ENCODE data around the gene UBE2J2.
A peak's percentile ranks its signal among the peaks of the same experiment; 100 is the strongest.

The UBE2J2 gene

DNA sequence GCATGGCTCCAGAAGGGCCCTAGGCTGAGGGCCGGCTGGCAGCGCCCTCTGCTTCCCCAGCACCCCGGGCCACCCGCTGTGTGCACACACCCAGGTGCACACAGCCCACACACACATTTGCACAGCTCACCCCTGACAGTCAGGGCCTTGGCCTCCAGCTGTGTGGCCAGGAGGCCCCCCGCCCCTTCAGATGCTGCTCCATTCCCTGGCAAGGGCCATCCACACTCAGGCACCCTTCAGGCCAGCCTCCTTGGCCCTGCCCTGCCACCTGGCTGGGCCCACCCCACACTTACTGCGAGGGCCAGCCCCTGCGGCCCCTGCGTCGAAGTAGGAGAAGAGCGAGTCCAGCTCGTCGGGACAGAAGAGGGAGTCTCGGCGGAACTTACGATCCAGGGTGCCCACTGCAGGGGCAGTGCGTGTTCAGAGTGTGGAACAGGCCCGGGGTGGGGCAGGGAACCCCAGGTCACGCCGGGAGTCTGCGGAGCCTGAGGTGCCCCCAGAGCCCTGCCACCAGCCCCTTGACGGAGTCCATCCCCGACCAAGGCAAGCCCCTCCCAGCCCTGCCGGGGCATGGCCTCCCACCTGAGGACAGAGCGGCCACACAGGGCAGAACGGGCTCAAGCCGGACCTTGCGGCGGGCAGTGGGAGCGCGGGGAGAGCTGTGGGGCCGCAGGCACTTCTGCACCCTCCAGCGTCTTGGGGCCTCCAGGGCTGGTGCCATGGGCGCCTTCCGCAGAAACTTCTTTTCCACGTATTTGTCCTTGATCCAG is 21.7 kb upstream of the UBE2J2 start:
- DNase-seq: no peak

- no peak for DNase-seq
These were observed 20.7 kb upstream of the UBE2J2 start for GRCh38 chr1:1294250-1294890.

DNA sequence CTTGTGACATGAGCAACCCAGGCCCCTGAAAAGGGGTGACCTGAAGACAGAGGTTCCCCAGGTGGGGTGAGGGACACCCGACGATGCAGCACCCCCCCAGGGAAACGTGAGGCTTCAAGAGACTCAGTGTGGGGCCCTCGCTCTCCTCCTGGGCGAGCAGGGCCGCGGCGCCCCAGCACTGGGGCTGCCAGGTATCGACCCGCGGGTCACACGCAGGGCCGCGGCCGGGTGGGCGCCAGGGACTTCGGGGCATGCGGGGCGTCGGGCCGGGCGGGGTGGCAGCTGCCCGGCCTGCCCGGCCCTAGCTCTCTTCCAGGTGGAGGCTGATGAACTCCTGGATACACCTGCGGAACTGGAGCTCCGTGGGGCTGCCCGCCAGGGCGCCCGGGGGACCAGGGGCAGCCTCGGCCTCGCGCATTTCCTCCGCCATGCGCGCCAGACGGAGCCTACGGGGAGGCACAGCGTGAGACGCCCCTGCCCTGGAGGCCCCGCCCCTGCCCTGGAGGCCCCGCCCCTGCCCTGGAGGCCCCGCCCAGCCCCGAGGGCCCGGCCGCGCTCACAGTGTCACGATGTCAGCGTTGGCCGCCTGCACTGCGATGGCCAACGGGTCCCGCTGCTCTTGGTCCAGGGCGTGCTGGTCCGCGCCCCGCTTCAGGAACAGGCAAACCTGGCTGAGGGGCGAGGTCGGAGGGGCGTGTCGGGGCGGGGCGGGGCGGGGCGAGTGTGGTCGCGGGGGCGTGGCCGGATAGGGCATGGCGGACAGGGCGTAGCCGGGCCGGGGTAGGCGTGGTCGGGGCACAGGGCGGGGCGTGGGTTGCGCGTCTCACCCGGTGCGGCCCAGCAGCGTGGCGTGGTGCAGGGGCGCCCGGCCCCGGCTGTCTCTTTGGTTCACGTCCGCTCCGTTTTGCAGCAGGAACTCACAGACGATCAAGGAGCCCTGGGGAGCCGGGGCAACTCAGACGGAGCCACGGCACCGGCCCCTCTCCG is 19.9 kb upstream of the UBE2J2 start:
- DNase-seq: no peak

GRCh38 chr1:1292851-1293250 is 19.2 kb upstream of the UBE2J2 start:
- DNase-seq: no peak

- no peak for DNase-seq
These were observed 18.8 kb upstream of the UBE2J2 start for GRCh38 chr1:1292442-1292779.

DNA sequence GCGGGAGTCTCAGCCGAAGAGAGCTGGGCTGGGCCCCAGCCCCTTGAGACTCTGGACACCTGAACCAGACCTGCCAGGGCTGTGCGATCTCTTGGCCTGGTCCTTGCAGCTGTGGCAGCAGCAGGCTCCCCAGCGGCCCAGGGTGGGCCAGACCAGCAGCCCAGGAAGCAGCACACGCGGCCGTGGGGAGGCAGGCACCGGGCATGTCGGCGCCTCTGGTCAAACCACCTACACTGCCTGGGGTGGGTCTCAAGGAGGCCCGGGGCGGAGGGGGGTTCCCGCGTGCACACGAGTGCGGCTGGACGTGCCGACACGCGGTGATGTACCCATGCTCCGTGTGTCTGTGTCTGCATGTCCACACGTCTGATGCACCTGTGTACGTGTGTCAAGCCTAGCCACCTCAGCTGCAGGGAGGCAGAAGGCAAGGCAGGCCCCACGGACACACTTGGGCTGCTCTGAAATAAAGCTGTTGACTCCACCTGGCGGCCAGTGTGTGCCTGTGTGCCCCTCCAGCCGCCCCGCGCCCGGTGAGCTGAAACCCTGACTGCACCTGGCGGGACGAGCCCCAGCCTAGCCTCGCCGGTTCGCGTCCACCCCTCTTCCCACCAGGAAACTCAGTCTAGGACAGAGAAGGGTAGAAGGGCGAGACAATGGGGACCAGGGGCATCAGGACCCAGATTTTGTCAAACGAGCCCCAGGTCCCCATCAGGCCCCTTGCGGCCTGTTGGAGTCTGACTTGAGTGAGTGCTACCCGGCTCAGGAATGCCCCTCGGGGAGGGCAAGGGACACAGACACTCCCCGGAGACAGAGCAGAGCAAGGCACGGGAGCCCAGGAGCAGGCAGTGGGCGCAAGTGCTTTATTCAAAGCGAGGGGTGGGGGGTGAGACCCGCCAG is 18.1 kb upstream of the UBE2J2 start:
- DNase-seq: peak; percentile 64

GRCh38 chr1:1291023-1291528 is 17.4 kb upstream of the UBE2J2 start:
- DNase-seq: peak; percentile 55

DNA sequence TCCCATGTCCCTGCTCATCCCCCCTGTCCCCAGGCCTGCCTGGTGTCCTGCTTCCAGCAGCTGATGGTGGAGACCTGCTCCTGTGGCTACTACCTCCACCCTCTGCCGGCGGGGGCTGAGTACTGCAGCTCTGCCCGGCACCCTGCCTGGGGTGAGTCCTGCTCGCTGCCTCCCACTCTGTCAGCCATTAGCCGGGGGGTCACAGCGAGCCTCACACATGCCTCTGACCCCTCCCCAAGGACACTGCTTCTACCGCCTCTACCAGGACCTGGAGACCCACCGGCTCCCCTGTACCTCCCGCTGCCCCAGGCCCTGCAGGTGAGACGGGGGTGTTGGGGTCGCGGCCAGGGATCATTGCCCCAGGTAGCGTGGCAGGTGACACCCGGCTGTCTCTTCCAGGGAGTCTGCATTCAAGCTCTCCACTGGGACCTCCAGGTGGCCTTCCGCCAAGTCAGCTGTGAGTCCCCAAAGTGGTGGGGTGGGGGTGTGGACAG is 16.6 kb upstream of the UBE2J2 start:
- DNase-seq: peak; percentile 51

DNA sequence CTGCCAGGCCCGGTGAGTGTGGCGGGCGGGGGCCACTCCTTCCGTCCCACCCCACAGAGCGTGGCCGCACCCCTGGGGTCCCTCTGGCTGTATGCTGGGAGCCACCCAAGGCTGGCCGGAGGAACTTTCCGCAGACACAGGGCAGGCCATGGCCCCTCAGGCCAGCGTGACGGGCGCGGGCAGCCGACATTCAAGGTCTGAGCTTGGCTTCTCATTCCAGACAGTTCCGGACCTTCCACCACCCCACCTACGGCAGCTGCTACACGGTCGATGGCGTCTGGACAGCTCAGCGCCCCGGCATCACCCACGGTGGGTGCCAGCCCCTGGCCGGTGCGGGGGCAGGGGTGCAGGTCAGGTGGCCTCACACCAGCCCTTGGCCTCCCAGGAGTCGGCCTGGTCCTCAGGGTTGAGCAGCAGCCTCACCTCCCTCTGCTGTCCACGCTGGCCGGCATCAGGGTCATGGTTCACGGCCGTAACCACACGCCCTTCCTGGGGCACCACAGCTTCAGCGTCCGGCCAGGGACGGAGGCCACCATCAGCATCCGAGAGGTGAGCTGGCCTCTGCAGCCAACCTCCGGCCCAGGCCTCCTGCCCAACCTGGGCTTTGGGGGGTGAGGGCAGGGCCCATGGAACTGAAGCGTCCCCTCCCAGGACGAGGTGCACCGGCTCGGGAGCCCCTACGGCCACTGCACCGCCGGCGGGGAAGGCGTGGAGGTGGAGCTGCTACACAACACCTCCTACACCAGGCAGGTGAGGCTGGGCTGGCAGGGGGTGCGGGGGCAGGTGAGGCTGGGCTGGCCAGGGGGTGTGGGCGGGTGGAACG is 13.8 kb upstream of the UBE2J2 start:
- peak; percentile 12 for DNase-seq

DNA sequence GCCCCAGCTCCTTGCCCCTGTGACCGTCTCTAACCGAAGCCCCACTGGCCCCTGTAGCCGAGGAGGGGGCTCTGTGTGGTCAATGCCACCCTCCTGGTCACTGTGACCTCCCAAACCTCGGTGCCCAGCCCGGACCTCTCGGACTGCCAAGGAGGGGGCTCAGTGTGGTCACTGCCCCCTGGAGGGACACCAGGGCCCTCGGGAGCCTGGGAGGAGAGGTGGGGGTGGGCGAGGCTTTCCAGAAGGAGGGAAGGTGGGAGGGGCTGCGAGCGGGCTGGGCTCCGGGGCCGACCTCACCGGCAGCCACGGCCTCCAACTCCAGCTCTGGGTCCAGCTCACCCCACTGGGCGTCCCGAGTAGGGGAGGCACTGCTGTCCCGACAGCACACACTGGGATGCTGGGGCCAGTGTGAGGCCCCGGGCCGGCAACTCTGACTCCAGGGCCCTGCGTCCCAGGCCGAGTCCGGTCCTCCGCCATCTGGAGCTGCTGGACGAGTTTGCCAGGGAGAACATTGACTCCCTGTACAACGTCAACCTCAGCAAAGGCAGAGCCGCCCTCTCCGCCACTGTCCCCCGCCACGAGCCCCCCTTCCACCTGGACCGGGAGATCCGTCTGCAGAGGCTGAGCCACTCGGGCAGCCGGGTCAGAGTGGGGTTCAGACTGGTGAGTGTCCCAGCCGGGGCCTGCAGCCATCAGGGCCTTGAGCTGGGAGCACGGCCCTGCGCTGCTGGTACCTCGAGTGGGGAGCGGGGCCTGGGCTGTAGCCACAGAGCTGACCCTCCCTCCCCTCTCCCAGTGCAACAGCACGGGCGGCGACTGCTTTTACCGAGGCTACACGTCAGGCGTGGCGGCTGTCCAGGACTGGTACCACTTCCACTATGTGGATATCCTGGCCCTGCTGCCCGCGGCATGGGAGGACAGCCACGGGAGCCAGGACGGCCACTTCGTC is 12.9 kb upstream of the UBE2J2 start:
- no peak for DNase-seq

GRCh38 chr1:1285611-1286311 is 12.1 kb upstream of the UBE2J2 start:
- no peak for DNase-seq

DNA sequence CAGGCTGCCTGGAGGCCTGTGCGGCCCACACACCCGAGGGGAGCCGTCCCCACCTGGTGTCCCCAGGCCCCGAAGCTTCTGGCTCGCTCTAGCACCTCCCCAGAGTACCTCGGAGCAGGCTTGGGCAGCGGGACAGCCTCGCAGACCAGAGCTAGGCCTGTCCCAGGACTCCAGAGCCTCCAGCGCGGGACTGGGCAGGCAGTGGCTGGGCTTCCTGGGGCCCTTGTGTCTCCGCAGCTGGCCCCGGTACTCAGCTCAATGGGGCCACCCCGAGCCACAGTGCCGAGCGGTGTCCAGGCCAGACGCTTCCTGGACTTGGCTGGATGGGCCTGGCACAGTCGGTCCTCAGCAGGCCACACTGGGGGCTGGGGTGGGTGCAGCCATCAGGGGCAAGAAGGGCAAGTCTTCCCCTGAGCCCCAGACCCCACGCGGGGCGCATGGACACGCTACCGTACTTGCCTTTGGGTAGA is 11.5 kb upstream of the UBE2J2 start:
- no peak for DNase-seq

GRCh38 chr1:1284221-1285101 is 10.8 kb upstream of the UBE2J2 start:
- DNase-seq: no peak

DNA sequence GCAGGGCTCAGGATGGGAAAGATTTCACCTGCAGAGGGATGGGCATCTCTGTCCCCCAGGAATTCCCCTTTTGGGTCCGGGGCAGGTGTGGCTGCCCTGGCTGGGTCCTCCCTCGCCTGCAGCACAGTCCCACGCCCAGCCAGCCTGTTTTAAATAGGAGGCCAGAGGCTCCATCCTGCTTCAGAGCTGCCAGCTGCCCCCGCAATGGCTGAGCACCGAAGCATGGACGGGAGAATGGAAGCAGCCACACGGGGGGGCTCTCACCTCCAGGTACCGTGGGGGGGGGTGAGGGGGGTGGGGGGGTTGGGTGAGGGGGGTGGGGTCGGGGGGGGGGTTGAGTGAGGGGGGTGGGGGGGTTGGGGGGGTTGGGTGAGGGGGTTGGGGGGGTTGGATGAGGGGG is 10.2 kb upstream of the UBE2J2 start:
- DNase-seq: no peak

- no peak for DNase-seq
These were observed 9.3 kb upstream of the UBE2J2 start for GRCh38 chr1:1282998-1283397.

GRCh38 chr1:1281533-1282321 is 8.1 kb upstream of the UBE2J2 start:
- no peak for DNase-seq

DNA sequence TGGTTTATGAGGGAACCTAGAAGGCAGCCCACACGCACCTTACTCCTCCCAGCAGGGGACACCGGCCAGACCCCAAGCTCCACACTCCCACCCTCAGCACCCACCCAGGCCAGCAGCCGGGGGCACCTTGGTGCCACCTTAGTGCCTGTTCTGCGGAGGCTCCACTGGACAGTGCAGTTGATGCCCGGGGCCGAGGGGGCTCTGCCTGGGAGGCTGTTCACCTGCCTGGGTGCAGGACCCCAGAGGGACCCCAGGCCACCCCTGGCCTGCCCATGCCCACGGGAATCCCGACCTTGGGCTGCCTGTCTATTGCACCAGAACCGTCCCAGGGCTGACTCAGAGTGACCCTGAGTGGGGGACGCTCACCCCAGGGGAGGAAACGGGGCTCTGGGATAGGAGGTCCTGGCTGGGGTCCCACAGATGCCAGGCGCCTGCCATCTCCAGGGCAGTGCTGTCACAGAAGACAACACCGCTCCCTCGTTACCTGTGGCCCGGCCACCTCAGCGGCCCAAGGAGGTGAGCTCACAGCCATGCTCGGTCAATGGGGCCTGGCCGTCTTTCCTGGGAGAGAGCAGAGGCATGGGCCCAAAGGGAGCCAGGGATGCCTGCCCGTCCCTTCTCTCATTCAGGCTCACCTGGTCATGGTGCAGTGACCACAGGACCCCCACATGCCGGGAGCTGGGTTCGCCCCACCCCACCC is 7.3 kb upstream of the UBE2J2 start:
- DNase-seq: no peak
